HEK293T (cell line): ENCODE results near the gene DST.

Experiments used
- CTCF ChIA-PET: fragments of 350-600 bp; formaldehyde crosslinking; extraction: SDS; loops from one replicate; lab custom pipeline; 2021; ENCODE audit warnings: antibody characterized with exemption, inconsistent platforms; lab: Yijun Ruan, JAX
- POLR2A ChIA-PET: fragments of 350-600 bp; formaldehyde crosslinking; extraction: SDS; loops from one replicate; lab custom pipeline; 2020; ENCODE audit warnings: antibody characterized with exemption, inconsistent platforms; lab: Yijun Ruan, JAX
- DNase-seq: peaks from one replicate; pipeline ENCODE4 v3.0.0; 2012; ENCODE audit warnings: mixed read lengths; ENCODE audit errors: extremely low spot score
- ARNT ChIP-seq: fragments of 450-650 bp; IDR thresholded peaks from 2 replicates; pipeline ENCODE4 v1.6.1; 2017; ENCODE audit warnings: mild to moderate bottlenecking
- BHLHE40 ChIP-seq: fragments of 450-650 bp; IDR thresholded peaks from 2 replicates; pipeline ENCODE4 v1.6.1; 2016; ENCODE audit warnings: mild to moderate bottlenecking, moderate library complexity, borderline replicate concordance
- CTBP1 ChIP-seq: fragments of 450-650 bp; IDR thresholded peaks from 2 replicates; pipeline ENCODE4 v1.6.1; 2016; ENCODE audit warnings: borderline replicate concordance
- ELF4 ChIP-seq: fragments of 450-650 bp; IDR thresholded peaks from 2 replicates; pipeline ENCODE4 v1.6.1; 2017; ENCODE audit warnings: antibody characterized with exemption
- FOXA1 ChIP-seq: fragments of 450-650 bp; IDR thresholded peaks from 2 replicates; pipeline ENCODE4 v1.6.1; 2016; ENCODE audit warnings: mild to moderate bottlenecking
- FOXK2 ChIP-seq: fragments of 450-650 bp; IDR thresholded peaks from 2 replicates; pipeline ENCODE4 v1.6.1; 2016; ENCODE audit warnings: mild to moderate bottlenecking
- FOXM1 ChIP-seq: fragments of 450-650 bp; IDR thresholded peaks from 2 replicates; pipeline ENCODE4 v1.6.1; 2017; ENCODE audit warnings: mild to moderate bottlenecking, borderline replicate concordance
- HDGF ChIP-seq: fragments of 450-650 bp; IDR thresholded peaks from 2 replicates; pipeline ENCODE4 v1.6.1; 2017; ENCODE audit warnings: antibody characterized with exemption, borderline replicate concordance
- L3MBTL2 ChIP-seq: fragments of 450-650 bp; conservative IDR thresholded peaks from 2 replicates; pipeline ENCODE4 v1.6.1; 2016; ENCODE audit warnings: mild to moderate bottlenecking
- LEF1 ChIP-seq: fragments of 450-650 bp; IDR thresholded peaks from 2 replicates; pipeline ENCODE4 v1.6.1; 2017; ENCODE audit warnings: mild to moderate bottlenecking, borderline replicate concordance
- NFRKB ChIP-seq: fragments of 450-650 bp; IDR thresholded peaks from 2 replicates; pipeline ENCODE4 v1.6.1; 2016; ENCODE audit warnings: mild to moderate bottlenecking, moderate library complexity
- SP1 ChIP-seq: fragments of 450-650 bp; IDR thresholded peaks from 2 replicates; pipeline ENCODE4 v1.6.1; 2017
- SUZ12 ChIP-seq: fragments of 450-650 bp; IDR thresholded peaks from 2 replicates; pipeline ENCODE4 v1.6.1; 2016; ENCODE audit warnings: mild to moderate bottlenecking
- TARDBP ChIP-seq: fragments of 450-650 bp; IDR thresholded peaks from 2 replicates; pipeline ENCODE4 v1.6.1; 2016
- ZNF384 ChIP-seq: fragments of 450-650 bp; IDR thresholded peaks from 2 replicates; pipeline ENCODE4 v1.6.1; 2016
- TF ChIP-seq, protein P1 (sequence below): fragments of 450-650 bp; IDR thresholded peaks from 2 replicates; pipeline ENCODE4 v1.6.1; 2016

DST gene

DNA sequence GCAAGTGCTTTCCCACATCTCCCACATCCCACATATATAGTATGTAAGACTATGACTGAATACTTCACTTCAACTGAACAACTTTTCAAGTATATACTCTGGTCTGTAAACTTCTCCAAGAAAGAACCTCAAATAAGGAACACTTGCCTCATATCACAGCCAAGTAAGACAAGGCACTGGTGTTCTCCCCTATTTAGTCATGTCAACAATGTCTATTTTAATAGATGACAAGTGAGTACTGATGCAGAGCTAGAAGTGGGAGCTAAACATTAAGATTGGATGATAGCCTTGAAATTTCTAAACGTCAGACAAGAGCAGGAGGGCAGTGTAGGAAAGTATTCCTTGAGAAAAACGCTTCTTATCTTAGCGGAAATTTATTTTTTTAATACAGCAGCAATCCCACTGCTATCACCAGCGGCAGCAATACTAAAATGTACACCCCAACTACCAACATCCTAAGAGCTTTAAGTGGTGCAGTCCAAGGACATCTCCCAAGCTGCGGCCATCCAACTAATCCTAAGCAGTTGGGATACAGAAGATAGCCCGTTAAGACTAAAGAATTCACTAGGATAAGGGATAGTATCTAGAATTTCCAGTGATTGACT, 29.3 kb downstream of the DST start:
- ChIA-PET POLR2A (no interaction called here), CTCF (interaction anchor here (0.7 to 1.5 kb wide), 2 partner anchors 17 to 18 kb away, joined by 3 to 6 read pairs; no protein-coding TSS in a partner anchor)
- TF ChIP-seq ZNF384 (no peak), HDGF (no peak), FOXM1 (no peak), FOXK2 (no peak), SP1 (no peak), SUZ12 (no peak), LEF1 (no peak), TARDBP (no peak), BHLHE40 (no peak), CTBP1 (no peak), ARNT (no peak), L3MBTL2 (no peak), NFRKB (no peak), ELF4 (no peak), FOXA1 (no peak)
- TF ChIP-seq, protein P1, sequence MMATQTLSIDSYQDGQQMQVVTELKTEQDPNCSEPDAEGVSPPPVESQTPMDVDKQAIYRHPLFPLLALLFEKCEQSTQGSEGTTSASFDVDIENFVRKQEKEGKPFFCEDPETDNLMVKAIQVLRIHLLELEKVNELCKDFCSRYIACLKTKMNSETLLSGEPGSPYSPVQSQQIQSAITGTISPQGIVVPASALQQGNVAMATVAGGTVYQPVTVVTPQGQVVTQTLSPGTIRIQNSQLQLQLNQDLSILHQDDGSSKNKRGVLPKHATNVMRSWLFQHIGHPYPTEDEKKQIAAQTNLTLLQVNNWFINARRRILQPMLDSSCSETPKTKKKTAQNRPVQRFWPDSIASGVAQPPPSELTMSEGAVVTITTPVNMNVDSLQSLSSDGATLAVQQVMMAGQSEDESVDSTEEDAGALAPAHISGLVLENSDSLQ: no peak
- no peak for DNase-seq

DNA sequence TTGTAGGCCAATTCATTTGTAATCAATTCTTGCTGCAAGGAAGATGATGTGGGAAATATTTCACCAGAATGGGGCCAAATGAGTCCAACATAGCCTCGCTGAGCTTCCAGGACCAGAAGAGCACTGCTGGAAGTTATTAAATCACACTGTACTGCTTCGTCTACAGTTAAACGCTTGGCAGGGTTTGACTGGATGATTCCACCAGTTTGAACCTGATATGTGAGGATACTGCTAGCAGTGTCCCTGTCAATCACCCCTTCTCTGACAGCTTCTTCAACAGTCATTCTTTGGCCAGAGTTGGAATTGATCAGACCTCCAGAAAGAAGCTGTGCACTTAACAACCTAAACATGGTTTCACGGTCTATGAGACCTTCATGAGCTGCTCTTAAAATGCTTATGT, 34.4 kb downstream of the DST start:
- ChIA-PET CTCF (interaction anchor here (1.0 kb wide), 2 partner anchors 14 to 238 kb away, joined by 3 read pairs; no protein-coding TSS in a partner anchor), POLR2A (no interaction called here)
- DNase-seq: no peak
- TF ChIP-seq ELF4 (no peak), ZNF384 (no peak), NFRKB (no peak), LEF1 (no peak)

DNA sequence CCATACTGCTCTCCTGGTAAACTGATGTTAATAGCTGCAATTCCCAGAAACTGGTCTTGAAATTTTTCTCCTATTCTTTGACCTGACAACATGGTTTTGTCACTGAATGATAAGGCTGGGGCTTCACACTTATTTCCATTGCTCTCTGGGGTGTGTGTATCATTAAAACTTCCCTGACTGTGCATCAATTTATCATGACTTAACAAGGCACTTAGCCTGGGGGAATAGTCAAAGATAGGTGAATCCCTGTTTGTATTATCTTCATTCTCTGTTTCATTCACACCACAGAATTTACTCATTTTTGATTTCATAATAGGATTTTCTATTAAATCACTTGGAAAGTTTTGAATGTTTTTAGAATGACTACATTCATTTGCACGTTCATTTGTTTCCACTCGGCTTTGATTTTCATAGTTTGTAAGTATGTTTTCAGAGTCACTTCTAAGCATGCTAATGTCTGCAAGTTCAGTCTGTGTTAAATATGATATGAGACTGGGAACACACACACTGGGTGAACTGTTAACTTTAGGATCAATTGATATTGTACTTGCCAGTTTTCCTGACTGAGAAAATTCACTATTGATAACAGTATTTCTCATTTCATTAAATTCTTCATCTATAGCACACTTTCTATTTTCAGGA, 35.5 kb downstream of the DST start:
- ChIA-PET POLR2A (no interaction called here), CTCF (interaction anchor here (1.0 kb wide), 2 partner anchors 12 to 237 kb away, joined by 3 read pairs; no protein-coding TSS in a partner anchor)
- DNase-seq: no peak
- TF ChIP-seq ELF4 (no peak), HDGF (no peak), L3MBTL2 (no peak), TARDBP (no peak), SUZ12 (no peak), NFRKB (no peak), CTBP1 (no peak), BHLHE40 (no peak), SP1 (no peak), FOXK2 (no peak), FOXM1 (no peak), FOXA1 (no peak), ZNF384 (no peak), LEF1 (no peak), ARNT (no peak)
- TF ChIP-seq, protein P1: no peak

DNA sequence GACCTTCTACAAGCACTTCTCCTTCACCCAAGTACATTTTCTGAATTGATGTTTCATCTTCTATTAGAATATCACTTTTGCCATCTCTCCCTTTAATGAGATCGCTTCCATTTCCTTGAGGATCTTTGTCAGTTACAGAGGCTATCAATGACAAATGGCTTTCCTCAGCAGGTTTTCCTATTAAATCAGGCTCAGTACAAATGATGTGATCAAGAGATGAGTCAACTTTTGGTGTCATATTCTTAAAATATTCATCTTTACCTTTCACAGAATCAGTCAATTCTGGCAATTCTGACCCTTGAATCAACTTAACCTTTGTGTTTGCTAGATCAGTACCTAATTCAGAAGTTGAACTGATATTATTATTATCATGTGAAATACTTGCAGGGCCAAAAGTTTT, 37.3 kb downstream of the DST start:
- ChIA-PET CTCF (no interaction called here), POLR2A (no interaction called here)
- TF ChIP-seq LEF1 (no peak), ELF4 (no peak), BHLHE40 (no peak), FOXA1 (no peak)
- TF ChIP-seq, protein P1: no peak
- DNase-seq: no peak

DNA sequence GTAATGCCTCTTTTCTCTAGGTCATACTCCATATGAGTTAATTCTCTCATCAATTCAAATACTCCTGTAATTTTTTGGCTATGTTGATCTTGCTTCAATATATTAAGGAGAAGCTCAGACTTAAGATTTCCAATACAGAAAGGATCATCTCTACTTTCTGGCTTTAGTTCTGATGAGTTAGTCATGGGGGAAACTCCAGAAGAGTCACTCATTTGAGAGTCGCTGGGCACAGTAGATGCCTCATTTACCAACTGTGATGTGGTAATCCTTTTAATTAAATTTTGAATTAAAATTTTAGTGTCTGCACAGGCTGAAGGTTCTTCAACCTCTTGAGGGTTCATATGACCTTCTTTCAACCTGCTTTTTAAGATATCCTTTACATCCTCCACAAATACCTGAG, 38.5 kb downstream of the DST start:
- no peak for DNase-seq
- TF ChIP-seq L3MBTL2 (no peak), ELF4 (no peak), CTBP1 (no peak), SUZ12 (no peak), FOXM1 (no peak), BHLHE40 (no peak), ZNF384 (no peak), NFRKB (no peak), FOXA1 (no peak), HDGF (no peak), SP1 (no peak), ARNT (no peak), FOXK2 (no peak), TARDBP (no peak), LEF1 (no peak)
- TF ChIP-seq, protein P1: no peak
- ChIA-PET CTCF (interaction anchor here (1.2 kb wide), 1 partner anchor 9 kb away, joined by 3 read pairs; no protein-coding TSS in a partner anchor), POLR2A (no interaction called here)
